Stromal cell of bone marrow (primary cell): Measurements from ENCODE around the gene ERLIN1.

Experiments used
- DNase-seq: peaks from one replicate; pipeline ENCODE4 v3.0.0-alpha.2; 2012; ENCODE audit warnings: low read depth

Gene ERLIN1

DNA sequence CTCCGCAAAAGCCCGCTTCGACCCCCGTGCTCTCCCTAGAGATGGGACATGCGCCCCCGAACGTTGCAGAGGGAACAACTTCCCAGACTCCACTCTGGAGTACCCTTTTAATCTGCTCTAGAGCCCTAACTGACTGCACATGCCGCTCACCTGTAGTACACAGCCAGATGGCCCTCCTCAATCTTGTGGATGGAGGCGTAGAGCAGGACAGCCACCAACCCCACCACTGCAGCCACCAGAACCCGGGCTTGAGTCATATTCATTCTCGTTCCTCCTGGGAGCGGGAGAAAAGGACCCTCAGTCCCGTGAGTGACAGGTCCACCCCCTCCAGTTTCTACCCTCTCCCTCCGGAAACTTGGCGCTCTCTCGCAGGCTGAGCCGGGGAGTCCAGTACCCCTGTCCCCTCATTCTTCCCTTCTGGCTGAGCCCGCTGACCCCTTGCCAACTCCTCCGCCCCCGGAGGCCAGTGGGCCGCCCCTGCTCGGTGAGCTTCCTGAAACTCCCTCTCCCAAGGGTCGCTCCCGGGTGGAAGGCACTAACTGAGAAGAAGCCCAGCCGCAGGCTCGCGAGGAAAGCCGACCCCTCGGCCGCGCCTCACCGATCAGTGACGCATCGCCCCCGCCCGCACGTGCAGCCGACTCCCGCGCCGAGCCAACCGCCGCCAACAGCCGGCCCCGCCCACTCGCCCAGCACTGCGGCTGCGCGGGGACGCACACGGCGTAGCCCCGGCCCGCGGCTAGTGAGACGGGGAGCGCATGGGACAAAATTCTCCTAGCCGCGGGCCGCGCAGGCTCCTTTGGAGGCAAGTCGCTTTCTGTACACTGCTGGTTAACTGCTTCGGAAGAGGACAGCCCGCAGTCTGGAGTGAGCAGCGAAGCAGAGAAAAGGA, at the start of gene ERLIN1:
ERLIN1 (minus strand) TSS at position 666 of the 889 bp plus-strand sequence; CDS start at position 263, 403 bp downstream.
- DNase-seq, result peak; percentile 88

DNA sequence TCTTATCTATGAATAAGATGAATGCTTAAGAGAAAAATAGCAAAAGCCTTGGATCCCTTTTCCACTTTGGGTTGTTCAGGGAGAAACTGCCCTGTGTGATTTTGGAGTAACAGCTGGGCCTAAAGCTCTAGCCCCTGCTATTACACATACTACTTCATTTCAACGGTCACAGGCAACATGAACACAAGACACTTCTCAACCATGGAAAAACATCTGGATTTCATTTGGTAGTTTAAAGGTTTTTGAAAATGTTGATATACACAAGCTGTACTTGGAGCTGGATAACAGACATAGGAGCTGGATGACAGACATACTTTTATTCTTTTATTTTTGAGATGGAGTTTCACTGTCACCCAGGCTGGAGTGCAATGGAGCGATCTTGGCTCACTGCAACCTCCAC, 46.3 kb upstream of the ERLIN1 start:
- DNase-seq, result no peak

DNA sequence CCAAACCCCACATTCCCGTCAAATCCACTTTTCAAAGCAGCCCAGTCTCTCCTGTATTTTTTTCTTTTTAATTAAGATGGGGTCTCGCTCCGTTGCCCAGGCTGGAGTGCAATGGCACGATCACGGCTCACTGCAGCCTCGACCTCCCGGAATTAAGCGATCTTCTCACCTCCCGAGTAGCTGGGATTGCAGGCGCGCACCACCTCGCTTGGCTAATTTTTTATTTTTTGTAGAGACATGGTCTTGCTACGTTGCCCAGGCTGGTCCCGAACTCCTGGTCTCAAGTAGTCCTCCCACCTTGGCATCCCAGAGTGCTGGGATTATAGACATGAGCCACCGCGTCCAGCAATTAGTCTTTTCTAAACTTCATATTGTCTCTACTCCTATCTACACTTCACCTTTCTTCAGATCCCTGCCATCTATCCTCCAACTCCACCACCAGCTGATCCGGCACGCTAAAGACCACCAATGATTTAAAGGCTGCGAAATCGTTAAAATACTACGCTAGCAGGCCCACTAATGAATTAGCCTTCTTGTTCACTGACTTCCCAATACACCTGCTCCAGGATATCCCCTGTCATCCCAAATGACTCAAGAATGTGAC, 44.1 kb upstream of the ERLIN1 start:
- no peak for DNase-seq

DNA sequence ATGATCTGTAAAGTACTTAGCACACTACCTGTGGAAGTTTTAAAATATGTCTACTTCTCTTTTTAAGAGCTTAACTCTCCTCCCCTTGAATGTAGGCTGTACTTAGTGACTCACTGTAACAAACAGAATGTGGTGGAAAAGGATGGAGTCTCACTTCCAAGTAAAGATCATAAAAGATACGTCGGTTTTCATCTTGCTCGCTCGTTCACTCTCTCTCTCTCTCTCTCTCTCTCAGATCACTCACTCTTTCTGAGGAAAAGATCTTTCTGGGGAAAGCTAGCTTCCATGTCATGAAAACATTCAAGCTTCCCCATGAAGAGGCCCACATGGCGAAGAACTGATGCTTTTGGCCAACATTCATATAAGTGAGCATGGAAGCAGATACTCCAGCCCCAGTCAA, 38.0 kb upstream of the ERLIN1 start:
- DNase-seq, result no peak

DNA sequence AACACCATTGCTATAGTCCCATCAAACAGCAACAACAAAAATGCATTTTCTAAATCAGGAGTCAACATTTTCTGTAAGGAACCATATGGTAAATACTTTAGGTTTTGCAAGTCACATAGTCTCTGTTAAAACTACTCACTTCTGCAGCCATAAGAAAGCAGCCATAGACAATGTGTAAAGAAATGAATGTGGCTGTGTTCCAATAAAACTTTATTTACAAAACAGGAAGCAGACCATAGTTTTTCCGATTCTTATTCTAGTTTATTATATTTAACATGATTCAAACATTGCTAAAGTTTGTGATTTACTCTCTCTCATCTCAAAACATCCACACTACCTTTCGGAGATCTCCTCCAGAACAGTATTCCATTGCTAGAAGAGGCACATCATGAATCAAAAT, 36.7 kb upstream of the ERLIN1 start:
- DNase-seq, result no peak

DNA sequence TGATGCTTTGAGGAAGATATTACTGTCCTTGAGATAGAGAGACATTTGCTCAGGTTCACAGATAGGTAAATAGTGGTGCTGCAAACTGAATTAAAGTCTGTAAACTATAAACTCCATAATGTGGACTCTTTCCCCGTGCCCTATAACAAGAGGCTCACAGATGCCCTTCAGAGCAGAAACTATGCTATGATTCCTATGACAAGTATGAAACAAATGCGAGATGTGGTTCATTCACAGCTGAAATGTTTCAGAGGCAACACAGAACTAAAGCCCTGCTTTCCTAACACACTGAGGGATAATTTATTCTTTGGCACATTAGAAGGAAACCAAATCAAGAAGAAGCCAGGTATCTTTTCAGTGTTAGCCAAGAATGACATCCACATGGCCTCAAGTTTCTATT, 30.2 kb upstream of the ERLIN1 start:
- DNase-seq, result no peak

DNA sequence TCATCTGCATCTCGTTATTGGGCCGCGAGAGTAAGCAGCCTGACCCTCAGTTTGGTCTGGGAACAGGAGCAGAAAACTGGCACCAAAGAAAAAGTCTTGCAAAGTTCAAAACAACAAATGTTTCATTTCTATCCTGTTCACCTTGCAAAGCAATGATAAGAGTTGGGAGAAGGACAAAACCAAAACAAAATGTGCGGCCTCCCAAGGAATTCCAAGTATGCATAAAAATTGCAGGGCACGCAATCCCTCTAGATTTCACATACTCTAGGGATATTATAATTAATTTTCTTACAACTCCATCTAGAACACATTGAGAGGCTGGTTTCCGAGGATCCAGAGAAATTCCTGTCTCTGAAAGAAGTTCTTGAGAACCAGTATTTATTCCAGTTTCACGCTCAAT, 23.5 kb upstream of the ERLIN1 start:
- no peak for DNase-seq

DNA sequence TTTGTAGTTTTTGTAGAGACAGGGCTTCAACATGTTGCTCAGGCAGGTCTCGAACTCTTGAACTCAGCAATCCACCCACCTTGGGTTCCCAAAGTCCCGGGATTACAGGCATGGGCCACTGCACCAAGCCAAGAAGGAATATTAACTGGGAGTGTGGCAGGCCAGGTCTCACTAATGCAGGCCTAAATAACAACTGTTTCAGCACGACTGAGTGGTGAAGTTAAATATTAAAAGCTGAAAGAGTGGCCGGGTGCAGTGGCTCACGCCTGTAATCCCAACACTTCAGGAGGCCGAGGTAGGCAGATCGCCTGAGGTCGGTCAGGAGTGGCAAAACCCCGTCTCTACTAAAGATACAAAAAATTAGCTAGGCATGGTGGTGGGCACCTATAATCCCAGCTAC, 22.4 kb upstream of the ERLIN1 start:
- no peak for DNase-seq

DNA sequence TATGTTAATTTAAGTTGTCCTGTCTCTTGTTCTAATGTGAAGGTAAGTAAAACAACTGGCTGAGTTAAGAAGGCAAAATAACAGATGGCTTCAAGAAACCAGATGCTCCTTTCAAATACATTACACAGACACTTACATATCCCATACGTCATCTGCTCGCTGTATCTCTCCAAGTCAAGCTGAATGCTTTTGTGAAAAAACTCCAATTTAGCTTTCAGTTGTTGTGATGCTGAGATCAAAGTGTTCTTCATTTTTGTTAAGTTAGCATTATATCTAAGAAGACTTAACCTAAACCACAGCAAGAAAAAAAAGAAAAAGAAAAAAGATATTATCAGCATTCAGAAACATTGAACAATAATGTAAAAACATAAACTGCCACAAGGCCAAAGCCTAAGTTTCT, 18.5 kb upstream of the ERLIN1 start:
- DNase-seq, result no peak

DNA sequence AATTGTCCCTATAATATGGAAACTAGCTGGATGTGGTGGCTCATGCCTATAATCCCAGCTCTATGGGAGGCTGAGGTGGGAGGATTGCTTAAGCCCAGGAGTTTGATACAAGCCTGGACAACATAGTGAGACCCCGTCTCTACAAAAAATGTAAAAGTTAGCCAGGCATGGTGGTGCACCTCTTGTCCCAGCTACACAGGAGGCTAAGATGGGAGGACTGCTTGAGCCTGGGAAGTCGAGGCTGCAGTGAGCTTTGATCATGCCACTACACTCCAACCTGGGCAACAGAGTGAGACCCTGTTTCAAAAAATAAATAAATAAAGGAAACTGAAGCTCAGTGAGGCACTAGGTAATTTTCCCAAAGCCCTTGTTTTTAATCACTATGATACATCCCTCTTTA, 15.7 kb upstream of the ERLIN1 start:
- no peak for DNase-seq

DNA sequence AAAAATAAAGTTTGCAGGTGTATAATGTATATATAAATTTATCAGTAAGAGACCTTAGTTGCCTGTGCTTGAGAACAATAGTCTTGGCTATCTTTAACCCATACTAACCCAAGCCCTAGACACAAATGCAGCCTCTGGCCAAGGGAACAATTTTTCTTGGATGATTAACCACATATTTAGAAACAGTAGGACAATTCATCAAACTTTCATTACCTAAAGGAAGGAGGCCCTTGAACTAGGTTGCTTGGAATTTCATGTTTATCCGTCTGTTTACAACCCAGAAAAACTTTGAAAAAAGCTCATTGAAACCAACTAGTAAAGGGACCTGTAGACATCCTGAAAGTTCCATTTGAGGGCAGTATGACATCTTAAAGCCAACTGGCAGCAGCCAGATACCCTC, 8.9 kb upstream of the ERLIN1 start:
- no peak for DNase-seq

DNA sequence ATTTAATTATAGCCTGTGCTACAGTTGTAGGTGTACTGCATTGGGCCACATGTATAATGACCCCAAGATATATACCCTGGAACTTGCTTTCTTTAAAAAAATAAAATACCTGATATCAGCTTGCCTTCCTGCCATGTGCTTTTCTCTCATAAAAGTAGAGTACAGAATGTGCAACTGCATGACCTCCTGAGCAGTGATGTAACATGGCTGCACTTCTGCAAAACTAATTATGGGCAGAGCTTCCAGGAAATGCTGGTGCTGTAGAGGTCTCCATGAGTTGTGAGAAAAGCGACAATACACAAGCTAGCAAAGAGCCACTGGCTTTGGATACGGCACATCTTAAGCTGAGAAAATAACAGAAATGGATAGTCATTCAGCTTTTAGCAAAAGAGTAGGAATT, 6.5 kb upstream of the ERLIN1 start:
- DNase-seq, result no peak

DNA sequence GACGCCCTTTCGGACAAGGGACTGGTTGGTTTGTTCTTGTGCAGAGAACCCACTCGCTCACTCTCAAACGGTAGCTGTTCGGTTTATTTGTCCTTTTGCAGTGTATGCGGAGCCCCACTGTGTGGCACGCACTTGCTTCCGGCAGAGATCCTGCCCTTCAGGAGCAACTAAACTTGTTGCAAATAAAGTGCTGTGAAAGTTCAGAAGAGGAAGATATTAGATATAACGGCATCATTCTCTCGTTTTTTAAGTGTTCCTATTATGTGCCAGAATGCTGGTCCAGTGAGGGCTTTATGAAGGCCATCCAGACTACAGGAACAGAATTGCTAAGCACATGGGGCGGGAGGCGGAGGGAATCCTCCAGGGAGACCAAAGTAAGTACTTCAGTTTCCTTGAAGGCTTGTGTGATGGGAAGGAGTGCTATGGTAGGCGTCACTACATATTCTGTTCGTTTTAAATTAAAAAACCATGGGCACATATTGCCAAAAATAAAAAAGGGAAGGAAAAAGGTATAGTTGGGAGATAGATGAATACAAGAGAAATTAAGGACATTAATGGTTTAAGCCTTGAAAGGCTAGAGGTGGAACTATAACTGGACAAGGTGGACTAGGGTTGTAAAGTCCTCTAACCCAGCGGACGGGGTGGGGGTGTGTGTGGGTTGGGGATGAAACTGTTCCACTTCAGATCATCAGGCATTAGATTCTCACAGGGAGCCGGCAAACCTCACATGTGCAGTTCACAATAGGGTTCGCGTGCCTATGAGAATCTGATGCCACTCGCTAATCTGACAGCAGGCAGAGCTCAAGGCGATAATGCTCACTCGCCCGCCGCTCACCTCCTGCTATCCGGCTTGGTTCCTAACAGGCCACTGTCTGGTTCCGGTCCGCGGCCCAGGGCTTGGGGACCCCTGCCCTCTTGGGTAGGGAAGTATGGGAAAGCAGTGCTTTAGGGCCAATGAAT, 704 bp upstream of the ERLIN1 start:
- DNase-seq, result peak; percentile 31

DNA sequence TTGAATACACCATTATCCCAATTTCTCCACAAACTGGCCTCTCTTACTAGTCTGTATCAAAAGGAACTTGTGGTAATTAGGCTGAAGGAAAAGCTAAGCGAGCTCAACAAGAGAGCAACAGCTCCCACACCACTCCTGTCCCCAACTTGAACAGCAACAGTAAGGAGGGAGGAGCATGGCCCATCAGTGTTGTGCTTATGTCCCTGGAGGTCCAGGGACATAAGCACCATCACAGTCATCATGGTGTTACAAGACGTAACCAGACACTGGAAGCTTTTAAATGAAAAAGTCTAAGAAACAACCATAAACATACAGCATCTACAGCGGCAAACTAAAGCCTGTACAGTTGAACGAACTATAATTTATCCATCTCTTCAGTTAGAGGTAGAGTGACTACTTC, 989 bp downstream of the ERLIN1 start:
- DNase-seq, result no peak

DNA sequence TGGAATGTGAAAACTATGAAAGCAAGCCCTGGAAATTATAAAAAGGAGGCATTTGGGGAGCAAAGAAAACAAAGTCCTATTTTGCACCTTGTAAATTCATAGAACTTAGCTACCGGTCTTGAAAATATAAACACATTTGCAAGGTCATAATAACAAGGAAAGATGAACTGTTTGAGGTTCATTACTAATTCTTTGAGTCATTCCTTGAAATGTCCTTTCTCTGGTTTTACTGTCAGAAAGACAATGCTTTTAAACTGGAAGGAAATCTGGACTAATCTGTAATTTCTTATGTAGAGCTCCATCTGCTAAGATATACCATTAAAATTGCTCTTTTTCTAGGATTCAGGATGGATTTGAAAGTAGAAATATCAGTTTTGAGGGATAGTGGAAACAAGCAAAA, 1.4 kb downstream of the ERLIN1 start:
- no peak for DNase-seq

DNA sequence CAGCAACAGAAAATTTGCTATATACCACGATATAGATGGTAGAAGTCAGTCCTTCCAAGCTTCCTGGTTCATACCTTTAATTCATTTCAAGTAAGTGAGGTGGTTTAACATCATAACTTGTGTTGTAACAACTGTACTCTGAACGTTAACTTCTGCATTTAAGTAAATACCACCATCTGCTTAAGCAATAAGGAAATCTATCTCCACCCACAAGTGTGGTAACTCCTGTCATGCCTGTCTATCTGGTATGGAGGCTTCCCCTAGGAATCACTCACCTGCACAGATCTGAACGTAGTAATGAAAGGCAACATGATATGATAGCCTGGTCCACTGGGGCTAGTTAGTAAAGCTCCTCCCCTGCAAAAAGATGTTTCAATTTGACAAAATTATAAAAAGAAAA, 2.3 kb downstream of the ERLIN1 start:
- DNase-seq, result no peak

DNA sequence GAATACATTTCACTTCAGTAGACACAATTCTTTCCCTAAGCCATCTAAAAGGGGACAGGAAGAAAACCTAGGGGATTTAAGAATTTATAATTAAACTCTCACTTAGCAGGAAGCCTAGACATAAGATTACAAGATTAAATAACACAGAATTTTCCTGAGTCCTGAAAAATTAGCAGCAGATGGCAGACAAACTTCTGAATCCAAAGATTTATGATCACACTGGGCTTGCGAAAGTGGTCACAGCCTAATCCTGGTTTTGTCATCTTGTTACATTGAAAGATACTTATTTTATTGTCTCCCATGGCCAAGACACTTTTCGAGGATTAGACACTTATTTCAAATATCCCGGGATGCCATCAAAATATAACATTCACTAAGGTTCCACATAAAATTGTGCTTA, 2.9 kb downstream of the ERLIN1 start:
- no peak for DNase-seq

DNA sequence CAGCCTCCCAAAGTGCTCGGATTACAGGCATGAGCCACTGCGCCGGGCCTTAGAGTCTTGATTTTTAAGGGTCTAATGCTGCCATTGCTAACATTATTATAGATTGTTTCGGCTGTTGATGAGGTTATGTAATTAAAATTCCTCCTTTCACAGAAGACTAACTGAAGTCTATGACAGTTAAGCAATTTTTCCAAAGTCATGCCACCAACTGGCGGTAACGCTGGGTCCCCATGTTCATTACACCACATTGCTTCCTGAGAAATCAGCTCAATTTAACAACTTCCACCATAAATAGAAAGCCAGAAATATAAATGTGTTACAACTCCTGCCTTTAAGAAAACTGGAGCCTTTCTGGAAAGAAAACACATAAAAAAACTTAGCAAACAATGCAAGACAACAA, 3.5 kb downstream of the ERLIN1 start:
- no peak for DNase-seq

DNA sequence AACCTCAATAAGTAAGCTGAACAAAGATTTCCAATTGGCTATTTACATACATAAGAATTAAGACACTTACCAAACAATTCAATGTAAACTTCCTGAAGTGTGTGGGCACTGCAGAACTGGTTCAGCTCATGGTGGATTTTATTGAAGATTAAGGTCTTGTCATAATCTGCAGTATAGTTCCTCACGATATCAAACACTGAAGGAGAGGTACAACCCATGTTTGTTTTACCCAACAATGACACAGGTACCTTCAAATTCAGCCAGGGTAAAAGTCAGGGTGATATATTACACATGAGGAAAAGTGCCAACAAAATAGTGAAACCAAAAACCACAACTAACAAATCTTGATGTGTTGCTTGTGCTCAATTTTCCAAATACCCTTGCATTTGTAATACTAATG, 10.0 kb downstream of the ERLIN1 start:
- no peak for DNase-seq

DNA sequence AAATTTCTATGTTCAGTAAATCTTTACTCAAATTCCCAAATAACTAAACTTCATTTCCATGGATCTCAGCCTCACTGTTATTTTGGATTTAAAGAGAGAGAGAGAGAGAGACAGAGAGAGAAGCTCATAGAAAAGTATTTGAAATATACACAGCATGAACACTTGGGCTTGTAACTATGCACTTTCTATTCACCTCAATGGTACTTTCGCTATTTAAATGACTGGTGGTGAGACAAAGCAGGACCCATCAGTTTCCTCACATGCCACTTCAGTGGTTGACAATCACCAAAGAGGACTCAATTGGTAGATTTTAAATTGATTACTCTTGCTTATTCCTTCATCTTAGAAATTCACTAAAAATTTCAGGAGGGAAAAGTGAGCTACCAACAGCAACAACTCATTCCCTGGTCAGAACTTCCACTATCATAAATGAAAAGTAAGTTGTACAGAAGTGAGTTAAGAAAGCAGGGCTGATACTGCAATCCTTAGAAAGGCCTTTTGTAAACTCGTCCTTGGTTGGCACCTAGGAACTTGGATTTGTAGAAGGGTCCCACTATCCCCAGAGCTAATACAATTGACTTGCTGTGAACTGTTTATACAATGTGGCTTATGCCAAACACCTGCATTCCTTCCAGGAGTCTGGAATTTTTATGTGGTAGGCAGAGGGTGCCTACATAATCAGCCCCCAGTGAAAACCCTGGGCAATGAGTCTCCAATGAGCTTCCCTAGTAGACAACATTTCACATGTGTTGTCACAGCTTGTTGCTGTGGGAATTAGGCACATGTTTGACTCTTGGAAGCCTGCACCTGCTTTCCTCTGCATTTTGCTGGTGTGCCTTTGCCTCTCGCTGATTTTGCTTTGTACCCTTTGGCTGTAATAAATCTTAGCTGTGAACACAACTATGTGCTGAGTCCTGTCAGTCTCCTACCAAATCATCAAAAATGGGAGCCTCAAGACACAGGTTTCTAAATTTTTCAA, 10.8 kb downstream of the ERLIN1 start:
- no peak for DNase-seq

DNA sequence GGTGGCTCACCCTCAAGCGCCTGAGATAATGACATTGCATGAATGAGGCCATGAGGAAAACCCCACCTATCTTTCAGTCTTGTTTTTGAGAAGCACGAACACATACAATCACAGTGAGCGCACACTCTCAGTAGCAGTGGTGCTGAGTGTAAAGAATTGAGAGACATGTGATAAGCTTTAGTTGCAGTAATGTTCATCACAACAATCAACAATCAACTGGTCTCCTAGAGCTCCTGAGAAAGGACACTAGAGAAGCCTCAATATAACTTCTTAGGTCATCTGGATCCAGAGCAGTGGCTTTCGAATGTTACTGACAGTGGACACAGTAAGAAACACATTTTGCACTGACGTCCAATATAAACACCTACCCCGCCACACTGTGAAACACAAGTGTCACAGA, 12.8 kb downstream of the ERLIN1 start:
- DNase-seq, result no peak
